Duodenal mucosa (tissue), 2 donors: Measurements from ENCODE around the gene NABP2.
"Not testable (repeated sequence)": the region's sequence is repeated elsewhere in the genome, so short reads cannot be mapped to it uniquely, and the experiment has no call there.

ENCODE experiments used
- H3K27ac ChIP-seq: one replicate; pipeline ENCODE4 v1.7.0; 2013; ENCODE audit warnings: low read depth, low read length
- H3K27me3 ChIP-seq, 2 donors: one replicate each; pipeline ENCODE4 v1.7.0; 2013; ENCODE audit warnings: low read length in 2 of 2, control low read depth in 1 of 2; ENCODE audit not compliant: insufficient read depth in 2 of 2, control insufficient read depth in 1 of 2
- H3K36me3 ChIP-seq, 2 donors: one replicate each; pipeline ENCODE4 v1.7.0; 2013; ENCODE audit warnings: low read length in 2 of 2, control low read depth in 1 of 2; ENCODE audit not compliant: insufficient read depth in 2 of 2, control insufficient read depth in 1 of 2
- H3K4me1 ChIP-seq, 2 donors: one replicate each; pipeline ENCODE4 v1.7.0; 2013; ENCODE audit warnings: low read length in 2 of 2, control low read depth in 1 of 2; ENCODE audit not compliant: insufficient read depth in 2 of 2, control insufficient read depth in 1 of 2
- H3K4me3 ChIP-seq, 2 donors: one replicate each; pipeline ENCODE4 v1.7.0; 2013; ENCODE audit warnings: low read length in 2 of 2, low read depth in 1 of 2
- H3K9ac ChIP-seq, 2 donors: one replicate each; pipeline ENCODE4 v1.7.0; 2013; ENCODE audit warnings: low read length in 2 of 2, low read depth in 1 of 2
- H3K9me3 ChIP-seq, 2 donors: one replicate each; pipeline ENCODE4 v1.7.0; 2013; ENCODE audit warnings: low read length in 2 of 2, control low read depth in 1 of 2; ENCODE audit not compliant: control insufficient read depth in 1 of 2

NABP2 gene

DNA sequence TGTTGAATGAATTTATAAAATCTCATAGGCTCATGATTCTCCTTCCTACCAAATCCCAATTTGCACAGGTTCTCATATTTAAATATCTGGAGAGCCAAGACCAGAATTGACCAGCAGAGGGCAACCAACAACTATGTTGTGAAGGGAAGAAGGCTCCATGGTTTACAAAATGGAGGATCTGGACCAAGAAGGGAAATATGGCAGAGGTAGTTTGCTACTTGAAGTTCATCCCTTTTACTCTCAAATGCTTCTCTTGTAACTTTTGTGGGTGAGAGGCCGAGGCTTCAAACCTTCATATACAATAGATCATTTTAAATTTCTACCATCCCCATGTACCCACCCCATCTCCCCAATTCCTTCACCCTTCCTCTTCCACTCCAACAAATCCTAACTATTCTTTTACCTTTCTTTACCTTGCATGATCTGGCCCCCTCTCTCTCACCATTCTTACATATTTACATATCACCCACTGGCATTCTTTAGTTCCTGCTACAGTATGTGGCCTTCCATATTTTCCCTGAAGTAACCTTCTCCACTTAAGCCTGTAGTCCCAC lies 31.0 kb upstream of the NABP2 start:
- Histone ChIP-seq H3K9ac (no peak overlapping the region), H3K4me3 (no peak overlapping the region), H3K36me3 (no peaks in the 10 kb centered on the region), H3K27ac (no peak overlapping the region), H3K9me3 (no peaks in the 10 kb centered on the region), H3K4me1 (peaks cover 3 to 14% of the 10 kb centered on the region in 2 donors), H3K27me3 (no peaks in the 10 kb centered on the region)

DNA sequence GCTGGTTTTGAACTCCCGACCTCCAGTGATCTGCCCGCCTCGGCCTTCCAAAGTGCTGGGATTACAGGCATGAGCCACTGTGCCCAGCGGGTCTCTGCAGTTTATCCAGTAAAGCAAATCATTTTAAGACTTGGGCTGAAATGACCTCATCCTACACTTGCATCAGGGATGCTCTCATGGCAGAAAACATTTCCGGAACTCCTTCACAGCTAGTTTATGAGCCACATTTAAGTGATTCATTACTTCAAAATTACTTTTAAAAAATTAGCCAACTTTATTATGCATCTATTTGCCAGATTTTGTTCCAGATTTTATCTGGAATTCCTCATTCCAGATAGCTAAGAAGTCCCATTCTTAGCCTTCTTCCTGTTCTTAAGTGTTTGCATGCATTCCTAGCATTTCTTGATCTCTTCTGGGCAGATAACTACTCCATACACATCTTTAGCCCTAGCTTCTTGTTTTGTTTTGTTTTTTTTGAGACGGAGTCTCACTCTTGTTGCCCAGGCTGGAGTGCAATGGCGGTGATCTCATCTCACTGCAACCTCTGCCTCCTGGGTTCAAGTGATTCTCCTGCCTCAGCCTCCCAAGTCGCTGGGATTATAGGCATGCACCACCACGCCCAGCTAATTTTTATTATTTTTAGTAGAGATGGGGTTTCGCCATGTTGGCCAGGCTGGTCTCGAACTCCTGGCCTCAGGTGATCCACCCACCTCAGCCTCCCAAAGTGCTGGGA lies 27.2 kb upstream of the NABP2 start:
- H3K27ac ChIP-seq, H3K9ac ChIP-seq, H3K4me3 ChIP-seq, H3K36me3 ChIP-seq, H3K4me1 ChIP-seq, H3K27me3 ChIP-seq, H3K9me3 ChIP-seq: not testable (repeated sequence)

DNA sequence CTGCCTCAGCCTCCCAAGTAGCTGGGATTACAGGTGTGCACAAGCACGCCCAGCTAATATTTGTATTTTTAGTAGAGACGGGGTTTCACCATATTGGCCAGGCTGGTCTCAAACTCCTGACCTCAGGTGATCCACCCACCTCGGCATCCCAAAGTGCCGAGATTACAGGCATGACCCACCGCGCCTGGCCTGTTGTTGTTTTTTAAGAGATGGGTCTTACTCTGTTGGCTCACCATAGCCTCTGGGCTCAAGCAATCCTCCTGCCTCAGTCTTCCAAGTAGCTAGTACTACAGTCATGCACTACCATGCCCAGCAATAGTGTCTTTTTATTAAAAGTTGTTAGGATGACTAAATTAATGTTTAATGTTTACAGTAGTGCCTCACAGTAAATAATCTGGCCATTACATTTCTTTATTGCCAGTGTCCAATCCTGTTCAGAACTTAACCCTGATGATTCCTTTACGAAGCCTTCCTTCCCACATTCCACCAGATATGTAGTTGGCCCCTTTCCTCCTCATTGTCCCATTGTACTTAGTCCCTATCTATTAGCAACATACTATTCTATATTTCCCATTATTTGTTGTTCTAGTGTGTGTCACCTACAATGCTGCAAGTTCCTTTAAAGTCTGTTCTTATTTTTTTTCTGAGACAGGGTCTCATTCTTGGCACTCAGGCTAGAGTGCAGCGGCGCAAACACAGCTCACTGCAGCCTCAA lies 26.1 kb upstream of the NABP2 start:
- Histone ChIP-seq H3K27ac (no peak overlapping the region), H3K9me3 (no peaks in the 10 kb centered on the region)

DNA sequence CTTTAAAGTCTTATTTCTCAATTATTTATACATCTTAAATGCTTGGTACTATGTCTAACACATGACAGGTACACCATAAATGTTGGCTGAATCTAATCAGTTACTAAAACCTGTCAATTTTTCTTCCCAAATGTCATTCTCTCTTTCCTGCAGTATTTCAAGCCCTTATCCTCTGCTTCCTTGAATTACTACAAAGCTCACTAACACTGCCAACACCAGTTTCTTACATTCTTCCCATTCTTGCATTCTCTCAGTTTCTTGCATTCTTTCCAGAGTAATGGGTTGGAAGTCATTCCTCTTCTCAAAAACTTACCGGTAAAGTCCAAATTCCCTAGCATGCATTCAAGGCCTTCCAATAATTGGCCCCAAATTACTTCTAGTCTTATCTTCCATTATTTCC lies 25.3 kb upstream of the NABP2 start:
- H3K27ac ChIP-seq: no peak overlapping the region
- H3K4me3 ChIP-seq: no peak overlapping the region
- no peaks in the 10 kb centered on the region for H3K27me3 ChIP-seq
- H3K9ac ChIP-seq: no peak overlapping the region
- H3K9me3 ChIP-seq: no peaks in the 10 kb centered on the region
- H3K36me3 ChIP-seq: no peaks in the 10 kb centered on the region
- H3K4me1 ChIP-seq: peaks cover 7 to 9% of the 10 kb centered on the region in 2 donors

More for the DNA sequence above, 26.1 kb upstream of the NABP2 start:
- H3K4me1 ChIP-seq: peaks cover 7 to 9% of the 10 kb centered on the region in 2 donors
- H3K27me3 ChIP-seq: no peaks in the 10 kb centered on the region
- H3K36me3 ChIP-seq: no peaks in the 10 kb centered on the region
- H3K9ac ChIP-seq: no peak overlapping the region
- H3K4me3 ChIP-seq: no peak overlapping the region

DNA sequence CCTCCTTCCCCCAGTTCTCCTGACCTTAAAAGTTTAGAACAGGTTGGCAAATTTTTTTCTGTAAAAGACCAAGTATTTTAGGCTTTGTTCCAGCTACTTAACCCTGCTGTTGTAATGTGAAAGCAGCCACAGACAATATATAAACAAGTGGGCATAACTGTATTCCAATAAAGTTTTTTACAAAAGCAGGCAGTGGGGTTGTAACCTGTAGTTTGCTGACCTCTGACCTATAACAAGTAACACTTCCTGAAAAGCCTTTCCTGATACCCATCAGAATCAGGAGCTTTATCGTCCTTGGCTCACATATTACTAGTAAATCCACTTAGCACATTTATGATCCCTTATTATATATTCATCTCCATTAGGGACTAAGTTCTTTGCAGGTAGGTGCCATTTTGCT lies 21.8 kb upstream of the NABP2 start:
- Histone ChIP-seq H3K9ac (no peak overlapping the region), H3K27ac (no peak overlapping the region), H3K4me1 (peaks cover 7 to 9% of the 10 kb centered on the region in 2 donors), H3K4me3 (no peak overlapping the region), H3K36me3 (peaks cover 13 to 24% of the 10 kb centered on the region in 2 donors), H3K27me3 (no peaks in the 10 kb centered on the region), H3K9me3 (no peaks in the 10 kb centered on the region)

DNA sequence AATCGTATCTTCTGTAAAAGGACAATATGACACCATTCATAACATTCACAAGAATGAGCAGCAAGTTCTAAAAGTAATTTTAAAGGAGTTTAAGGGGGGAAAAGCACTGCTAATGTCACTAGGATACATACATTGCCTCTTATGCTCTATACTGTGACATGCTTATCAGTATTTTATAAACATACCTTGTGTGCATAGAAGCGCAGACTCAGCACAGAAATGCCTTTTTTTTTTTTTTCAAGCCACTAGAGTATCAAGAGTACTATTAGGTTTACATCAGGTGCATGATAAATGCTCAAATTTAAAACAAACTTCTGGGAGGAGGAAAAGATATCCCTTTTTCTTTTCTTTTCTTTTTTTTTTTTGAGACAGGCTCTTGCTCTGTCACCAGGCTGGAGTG lies 21.3 kb upstream of the NABP2 start:
- Histone ChIP-seq H3K4me1 (peaks cover 7 to 9% of the 10 kb centered on the region in 2 donors), H3K36me3 (peaks cover 17 to 28% of the 10 kb centered on the region in 2 donors), H3K27me3 (no peaks in the 10 kb centered on the region), H3K9ac (no peak overlapping the region), H3K27ac (no peak overlapping the region), H3K4me3 (no peak overlapping the region), H3K9me3 (no peaks in the 10 kb centered on the region)

DNA sequence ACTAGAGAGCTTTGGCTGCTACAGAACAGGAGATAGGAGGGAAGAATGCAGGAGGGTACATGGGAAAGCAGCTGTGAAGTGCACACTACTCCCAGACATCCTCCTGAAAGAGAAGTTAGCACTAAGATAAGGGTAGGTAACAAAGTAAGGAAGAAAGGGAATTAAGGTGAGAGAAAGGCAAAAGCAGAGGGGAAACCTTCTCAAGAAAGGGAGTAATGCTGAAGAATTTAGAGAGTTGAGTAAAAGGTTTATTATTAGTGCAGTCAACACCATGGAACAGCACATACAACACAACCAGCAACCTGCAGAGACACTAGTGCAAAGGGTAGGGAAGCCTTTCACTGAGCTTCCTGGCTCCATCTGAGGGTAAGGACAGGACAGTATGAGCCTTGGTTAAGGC lies 19.9 kb upstream of the NABP2 start:
- Histone ChIP-seq H3K4me3 (no peak overlapping the region), H3K27ac (no peak overlapping the region), H3K9me3 (no peaks in the 10 kb centered on the region), H3K27me3 (no peaks in the 10 kb centered on the region), H3K4me1 (peaks cover 7 to 9% of the 10 kb centered on the region in 2 donors), H3K9ac (no peak overlapping the region), H3K36me3 (peaks cover 21 to 33% of the 10 kb centered on the region in 2 donors)

DNA sequence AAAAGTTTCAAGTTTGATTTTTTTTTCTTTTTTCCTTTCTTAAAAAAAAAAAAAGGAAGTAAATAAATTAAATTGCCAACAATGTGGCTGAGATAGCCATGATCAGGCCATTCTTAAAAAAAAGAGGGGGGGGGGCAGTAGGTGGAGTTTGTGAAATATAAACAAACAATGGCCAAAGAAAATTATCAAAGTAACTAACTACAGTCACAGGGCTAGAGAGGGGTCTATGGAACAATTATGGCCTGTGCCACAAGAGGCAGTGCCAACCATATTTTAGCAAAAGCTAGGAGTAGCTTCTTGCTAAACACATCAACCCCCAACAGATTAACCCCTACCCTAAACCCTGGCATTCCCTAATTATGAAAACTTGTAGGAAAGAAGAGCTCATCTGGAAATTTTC lies 18.7 kb upstream of the NABP2 start:
- Histone ChIP-seq H3K36me3 (peaks cover 29 to 40% of the 10 kb centered on the region in 2 donors), H3K9ac (no peak overlapping the region)

DNA sequence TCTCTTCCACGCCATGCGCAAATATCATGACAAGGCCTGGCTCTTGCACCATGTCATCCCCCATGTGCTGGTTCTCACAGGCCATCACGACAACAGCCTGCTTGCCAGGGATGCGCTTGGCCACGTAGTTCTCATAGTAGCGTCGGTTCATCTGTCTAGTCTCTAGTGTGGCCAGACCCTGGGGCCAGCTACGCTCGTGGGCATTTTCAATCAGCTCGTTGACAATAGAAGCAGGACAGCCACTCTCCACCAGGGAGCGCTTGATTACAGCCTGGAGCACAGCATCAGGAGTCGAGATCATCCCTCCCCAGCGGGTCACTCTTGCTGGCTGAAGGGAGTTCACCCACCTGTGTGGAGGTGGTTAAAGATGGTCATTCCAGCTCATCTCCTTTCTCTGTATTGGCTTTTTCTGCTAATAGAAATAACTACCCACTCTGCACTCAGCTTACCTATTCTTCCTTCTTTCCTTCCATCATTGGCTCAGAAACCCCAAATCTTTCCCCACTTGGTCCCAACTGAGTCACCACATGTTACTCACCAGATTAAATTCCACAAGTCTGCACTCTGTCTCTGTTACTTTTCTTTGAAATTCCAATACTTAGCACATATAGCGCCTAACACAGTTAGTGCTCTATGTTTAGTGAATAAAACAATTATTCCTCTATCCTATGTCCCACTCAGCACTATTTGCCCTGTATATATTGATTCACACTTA lies 17.5 kb upstream of the NABP2 start:
- no peak overlapping the region for H3K4me3 ChIP-seq
- no peaks in the 10 kb centered on the region for H3K27me3 ChIP-seq
- no peak overlapping the region for H3K9ac ChIP-seq
- H3K27ac ChIP-seq: no peak overlapping the region
- H3K9me3 ChIP-seq: no peaks in the 10 kb centered on the region
- H3K36me3 ChIP-seq: peaks cover 30 to 46% of the 10 kb centered on the region in 2 donors
- H3K4me1 ChIP-seq: peaks cover 7 to 9% of the 10 kb centered on the region in 2 donors

More for the DNA sequence above, 18.7 kb upstream of the NABP2 start:
- no peaks in the 10 kb centered on the region for H3K27me3 ChIP-seq
- no peak overlapping the region for H3K27ac ChIP-seq
- no peaks in the 10 kb centered on the region for H3K9me3 ChIP-seq
- H3K4me3 ChIP-seq: no peak overlapping the region
- H3K4me1 ChIP-seq: peaks cover 7 to 9% of the 10 kb centered on the region in 2 donors

DNA sequence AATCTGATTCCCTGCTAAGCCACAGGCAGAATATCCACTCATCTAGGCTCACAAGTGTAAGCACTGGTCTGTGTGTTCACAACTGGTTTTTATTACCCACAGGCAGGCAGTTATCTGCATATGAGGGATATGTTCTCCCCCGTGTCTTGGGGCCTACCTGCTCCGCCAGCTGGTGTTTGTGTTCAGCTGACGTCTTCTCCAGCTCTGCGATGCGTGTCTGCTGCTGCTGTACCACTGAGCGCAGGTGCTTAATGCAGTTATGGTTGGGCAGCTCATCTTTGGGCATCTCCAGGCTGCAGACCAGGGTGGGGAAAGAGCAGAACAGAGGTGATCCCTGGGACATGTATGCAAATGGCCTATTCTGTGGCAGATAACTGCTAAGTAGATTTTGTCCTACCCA lies 16.1 kb upstream of the NABP2 start:
- H3K9ac ChIP-seq: no peak overlapping the region
- H3K4me3 ChIP-seq: no peak overlapping the region
- peaks cover 37 to 57% of the 10 kb centered on the region in 2 donors for H3K36me3 ChIP-seq
- peaks cover 0 to 6% of the 10 kb centered on the region in 2 donors for H3K4me1 ChIP-seq
- H3K9me3 ChIP-seq: no peaks in the 10 kb centered on the region
- no peak overlapping the region for H3K27ac ChIP-seq
- H3K27me3 ChIP-seq: no peaks in the 10 kb centered on the region
